ENCODE results near the gene FOXA2. TPM values are rescaled to one million over a fixed set of nuclear protein-coding genes. Genes with fewer than 3 reads are reported as not detected.
"Not testable (repeated sequence)": the region's sequence is repeated elsewhere in the genome, so short reads cannot be mapped to it uniquely, and the experiment has no call there.

FOXA2 gene
- 10 to 100 TPM; 15.4 to 37.0 TPM for total RNA-seq
- long read RNA-seq, transcript FOXA2-202 (2 exons, 2,422 nt): major isoform, 10 of 55 reads
- long read RNA-seq, partial matches to known transcripts: 44 of 55 reads
- long read RNA-seq, other reads (novel, unspliced or antisense): 1 of 55 reads

DNA sequence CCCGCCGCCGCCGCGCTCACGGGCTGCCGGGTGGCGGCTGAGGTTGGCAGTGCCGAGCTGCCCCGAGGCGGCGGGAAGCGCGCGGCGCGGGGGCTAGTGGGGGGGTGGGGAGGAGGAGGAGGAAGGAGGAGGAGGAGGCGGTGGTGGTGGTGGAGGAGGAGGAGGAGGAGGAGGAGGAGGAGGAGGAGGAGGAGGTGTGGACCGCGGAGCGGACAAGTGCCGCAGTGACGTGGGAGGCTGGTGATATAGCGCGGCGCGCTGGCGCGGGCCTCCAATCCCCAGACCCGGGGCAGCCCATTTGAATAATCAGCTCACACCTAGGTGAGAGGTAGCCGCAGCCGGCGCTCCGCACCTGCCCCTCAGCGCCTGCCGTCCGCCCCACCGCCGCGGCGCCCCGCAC, at the start of gene FOXA2:
Gene FOXA2 (minus strand): TSS at position 51 of the 400 bp plus-strand sequence. CDS start 294 bp downstream, outside the sequence.
- intact Hi-C loops (cut with DNase I, micrococcal nuclease): loop anchor here in 1 of 2 donors (10.0 kb wide), 1 partner anchor 240 kb away; no protein-coding TSS in a partner anchor
- peak; percentile 87 to 94 for DNase-seq
- ATAC-seq: peak; percentile 72

DNA sequence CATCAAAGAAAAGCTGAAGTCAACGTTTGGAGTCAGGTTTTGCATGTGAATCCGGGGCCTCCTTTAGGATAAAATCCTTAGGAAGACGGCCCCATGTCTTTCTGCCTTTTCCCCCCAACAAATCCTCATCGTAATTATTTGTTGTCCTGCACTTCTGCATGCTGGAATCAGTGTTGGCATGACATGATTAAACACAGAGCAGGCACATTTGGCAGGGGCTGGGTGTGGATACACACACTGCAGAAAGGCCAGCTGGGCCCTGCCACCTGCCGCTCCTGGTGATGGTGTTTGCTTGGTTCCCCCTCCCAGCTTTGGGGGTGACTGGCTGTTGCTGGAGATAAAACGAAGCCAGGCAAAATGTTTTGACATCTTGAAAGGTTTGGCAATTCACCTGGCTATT, 46.3 kb upstream of the FOXA2 start:
- no peak for DNase-seq
- ATAC-seq: no peak
- intact Hi-C loops (cut with DNase I, micrococcal nuclease): no loop called here

DNA sequence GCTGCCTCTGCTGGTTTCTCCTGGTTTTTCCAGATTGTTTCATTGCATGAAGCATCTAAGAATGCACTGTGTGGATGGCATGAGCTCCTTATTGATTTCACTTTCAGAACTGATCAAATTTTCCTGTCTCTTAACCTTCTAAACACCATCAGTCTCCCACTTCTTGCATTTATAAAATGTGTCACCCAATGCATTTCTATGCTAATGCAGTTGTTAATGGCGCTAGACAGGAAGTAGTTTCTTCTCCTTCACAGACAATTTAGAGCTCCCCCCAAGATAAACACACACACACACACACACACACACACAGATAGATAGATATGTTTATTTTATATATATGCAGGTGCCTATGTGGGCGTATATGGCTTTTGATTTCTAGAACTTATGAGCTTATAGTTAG, 45.6 kb upstream of the FOXA2 start:
- intact Hi-C loops (cut with DNase I, micrococcal nuclease): no loop called here
- no peak for ATAC-seq
- no peak for DNase-seq

DNA sequence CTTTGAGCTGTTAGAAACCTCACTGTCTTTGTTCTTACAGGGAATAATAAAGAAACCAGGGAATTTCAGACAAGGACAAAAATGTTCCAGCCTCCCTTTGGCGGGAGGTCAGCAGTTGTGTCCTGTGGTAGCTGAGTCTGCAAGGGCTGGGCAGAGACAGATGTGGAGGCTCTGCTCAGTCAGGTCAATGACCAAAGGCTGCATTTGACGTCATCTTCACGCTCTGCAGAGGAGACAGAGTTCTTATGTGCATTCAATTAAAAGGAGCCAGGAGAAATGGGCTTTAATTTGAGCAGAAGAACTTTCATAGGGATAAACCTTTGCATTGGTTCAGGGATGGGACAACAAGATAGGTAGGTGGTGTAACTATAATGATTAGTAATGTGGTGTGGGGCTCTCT, 45.1 kb upstream of the FOXA2 start:
- ATAC-seq: no peak
- no peak for DNase-seq
- intact Hi-C loops (cut with DNase I, micrococcal nuclease): no loop called here

DNA sequence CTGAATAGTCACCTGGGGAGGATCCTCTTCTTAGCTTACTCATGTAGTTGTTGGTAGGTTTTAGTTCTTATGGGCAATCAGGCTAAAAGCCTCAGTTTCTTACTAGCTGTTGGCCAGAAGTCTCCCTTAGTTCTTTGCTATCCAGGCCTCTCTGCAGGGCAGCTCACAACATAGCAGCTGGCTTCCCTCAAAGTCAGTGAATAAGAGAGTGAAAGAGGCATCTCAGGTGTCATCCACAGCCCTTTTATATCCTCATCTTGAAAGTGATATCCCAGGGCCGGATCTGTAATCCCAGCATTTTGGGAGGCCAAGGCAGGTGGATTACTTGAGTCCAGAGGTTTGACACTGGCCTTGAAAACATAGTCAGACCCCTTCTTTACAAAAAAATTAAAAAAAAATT, 42.1 kb upstream of the FOXA2 start:
- ATAC-seq: no peak
- no peak for DNase-seq
- intact Hi-C loops (cut with DNase I, micrococcal nuclease): no loop called here

DNA sequence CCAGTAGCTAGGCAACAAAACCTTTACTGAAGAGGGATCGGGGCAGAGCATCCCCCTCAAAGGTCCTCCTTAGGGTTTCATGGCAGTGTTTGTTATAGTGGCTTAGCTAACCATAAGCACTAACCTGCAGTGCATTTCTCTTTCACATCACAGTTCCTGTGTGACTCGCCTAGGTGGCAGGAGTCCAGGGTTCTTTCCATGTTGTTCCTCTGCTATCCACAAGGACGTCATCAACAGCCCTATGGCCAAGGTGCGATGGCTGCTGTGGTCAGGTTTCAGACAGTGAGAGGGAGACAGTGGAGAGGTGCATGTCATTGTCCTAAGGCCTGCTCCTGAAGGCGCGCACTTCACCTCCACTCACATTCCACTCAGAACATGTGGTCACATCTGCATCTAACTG, 38.8 kb upstream of the FOXA2 start:
- DNase-seq (no peak), ATAC-seq (no peak)
- intact Hi-C loops (cut with DNase I, micrococcal nuclease): no loop called here

DNA sequence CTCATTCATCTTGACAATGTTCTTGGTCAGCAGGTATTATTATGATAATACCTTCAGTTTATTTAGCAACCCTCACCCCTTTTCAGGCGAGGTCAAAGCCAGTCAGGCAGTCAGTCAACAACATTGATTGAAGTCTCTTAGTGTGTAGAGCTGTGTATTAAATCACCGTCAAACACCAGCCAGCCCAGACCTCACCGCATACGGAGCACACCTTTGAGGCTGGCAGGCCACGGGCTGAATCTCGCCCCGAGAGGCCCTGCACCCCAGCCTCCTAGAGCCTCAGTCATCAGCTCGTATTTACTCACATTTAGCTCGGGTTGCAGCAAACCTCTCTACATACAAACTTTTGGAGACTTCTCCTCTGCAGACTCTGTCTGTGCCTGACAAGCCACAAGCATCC, 36.0 kb upstream of the FOXA2 start:
- intact Hi-C loops (cut with DNase I, micrococcal nuclease): no loop called here
- ATAC-seq: no peak
- DNase-seq: no peak

DNA sequence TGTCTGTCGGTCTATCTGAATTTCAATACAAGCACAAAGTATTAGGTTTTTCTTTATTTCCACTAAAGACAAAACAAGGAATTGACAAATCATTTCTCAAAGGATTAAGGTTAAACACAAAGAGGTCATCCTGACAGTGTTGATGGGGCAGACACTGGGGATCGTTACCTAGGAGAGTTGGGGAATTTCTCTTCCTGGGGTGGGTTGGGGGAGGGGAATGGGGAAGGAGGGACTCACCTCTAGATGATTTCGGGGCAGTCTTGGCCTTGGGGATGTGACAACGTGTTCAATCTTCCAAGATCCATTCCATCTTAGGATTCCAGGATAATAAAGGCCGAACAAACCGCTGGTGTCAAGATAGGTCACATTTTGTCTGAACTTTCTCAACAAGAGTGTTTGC, 35.4 kb upstream of the FOXA2 start:
- no peak for DNase-seq
- ATAC-seq: no peak
- intact Hi-C loops (cut with DNase I, micrococcal nuclease): no loop called here

DNA sequence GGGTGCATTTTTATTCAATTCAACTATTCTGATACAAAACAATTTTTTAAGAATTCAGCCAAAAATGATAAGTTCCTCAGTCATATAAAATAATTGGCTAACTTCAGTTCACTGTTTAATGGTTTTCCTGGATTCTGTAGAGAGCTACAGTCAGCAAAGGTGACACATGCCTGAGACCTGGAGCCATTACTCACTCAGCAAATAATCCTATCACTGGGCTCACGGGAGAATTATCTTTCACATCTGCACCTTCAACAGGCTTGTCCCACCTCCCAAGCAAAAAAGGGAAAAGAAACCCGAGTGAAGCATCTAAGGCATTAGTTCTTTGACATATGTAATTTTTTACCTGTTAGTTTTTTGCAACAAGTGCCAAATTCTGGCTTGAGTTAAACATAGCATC, 34.9 kb upstream of the FOXA2 start:
- intact Hi-C loops (cut with DNase I, micrococcal nuclease): no loop called here
- DNase-seq (no peak), ATAC-seq (no peak)

DNA sequence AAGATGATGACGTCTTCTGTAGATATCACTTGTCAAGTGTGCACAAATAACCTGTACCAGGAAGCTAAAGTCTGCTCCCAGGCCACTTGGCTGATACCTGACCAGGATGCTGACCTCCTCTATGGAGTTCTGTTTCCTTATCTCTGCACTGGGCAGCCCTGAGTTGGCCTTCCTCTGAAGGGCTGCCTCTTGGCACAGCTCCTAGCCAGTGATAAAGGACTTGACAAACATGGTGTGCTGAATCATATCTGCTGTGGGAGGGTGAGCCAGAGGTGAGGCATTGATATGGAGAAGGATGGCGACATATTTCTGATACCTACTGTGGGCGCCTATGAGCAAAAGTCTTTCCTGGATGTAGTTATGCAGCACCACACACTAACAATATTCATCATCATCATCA, 32.8 kb upstream of the FOXA2 start:
- ATAC-seq (peak; percentile 71), DNase-seq (peak in 1 of 2 donors; percentile 25)
- intact Hi-C loops (cut with DNase I, micrococcal nuclease): no loop called here

DNA sequence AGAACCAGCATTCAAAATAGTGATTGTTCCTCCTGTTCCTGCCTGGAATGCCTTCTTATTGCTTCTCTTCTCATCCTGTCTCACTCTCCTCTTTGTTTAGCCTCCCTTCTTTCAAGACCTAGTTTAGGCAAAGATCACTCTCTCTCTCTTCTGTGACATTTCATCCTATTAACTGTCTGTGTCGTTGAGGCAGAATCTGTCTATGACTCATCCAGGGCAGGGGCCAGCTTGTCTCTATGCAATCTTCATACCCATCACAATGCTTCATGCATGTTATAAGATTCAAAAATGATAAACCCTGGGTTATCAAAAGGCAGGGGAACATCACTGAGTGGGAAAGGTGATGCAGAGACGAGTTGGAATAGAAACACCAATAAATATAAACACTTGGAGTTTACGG, 32.2 kb upstream of the FOXA2 start:
- ATAC-seq (no peak), DNase-seq (no peak)
- intact Hi-C loops (cut with DNase I, micrococcal nuclease): no loop called here

DNA sequence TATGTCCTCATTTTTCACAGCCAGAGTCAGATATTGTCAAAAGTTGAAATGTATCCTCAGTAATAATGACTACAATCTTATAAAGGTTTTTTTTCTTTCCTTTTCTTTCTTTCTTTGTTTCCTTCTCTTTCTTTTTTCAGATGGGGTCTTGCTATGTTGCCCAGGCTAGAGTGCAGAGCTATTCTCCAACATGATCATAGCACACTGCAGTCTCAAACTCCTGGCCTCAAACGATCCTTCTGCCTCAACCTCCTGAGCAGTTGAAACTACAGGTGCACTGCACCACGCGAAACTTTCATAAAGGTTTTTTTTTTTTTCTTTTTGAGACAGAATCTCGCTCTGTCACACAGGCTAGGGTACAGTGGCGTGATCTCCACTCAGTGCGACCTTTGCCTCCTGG, 31.1 kb upstream of the FOXA2 start:
- intact Hi-C loops (cut with DNase I, micrococcal nuclease): no loop called here
- DNase-seq: no peak
- no peak for ATAC-seq

DNA sequence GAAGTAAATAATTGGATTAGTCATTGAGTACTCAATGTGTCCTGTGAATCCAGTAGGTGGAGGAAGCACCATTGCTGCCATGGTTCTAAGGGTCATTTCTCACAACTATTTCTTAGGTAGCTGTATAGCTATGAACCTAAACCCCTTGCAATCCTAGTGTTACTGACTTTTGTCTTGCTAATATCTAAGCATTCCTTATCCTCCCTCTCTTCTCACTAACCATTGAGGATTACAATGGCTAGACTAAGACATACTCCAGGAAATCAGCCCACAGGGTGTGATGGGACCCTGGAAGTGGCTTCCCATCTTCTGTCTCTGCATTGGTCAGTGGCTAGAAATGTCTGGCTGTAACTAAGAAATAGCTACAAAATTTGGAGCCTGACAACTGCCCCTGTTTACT, 27.3 kb upstream of the FOXA2 start:
- no peak for DNase-seq
- no peak for ATAC-seq
- intact Hi-C loops (cut with DNase I, micrococcal nuclease): no loop called here

DNA sequence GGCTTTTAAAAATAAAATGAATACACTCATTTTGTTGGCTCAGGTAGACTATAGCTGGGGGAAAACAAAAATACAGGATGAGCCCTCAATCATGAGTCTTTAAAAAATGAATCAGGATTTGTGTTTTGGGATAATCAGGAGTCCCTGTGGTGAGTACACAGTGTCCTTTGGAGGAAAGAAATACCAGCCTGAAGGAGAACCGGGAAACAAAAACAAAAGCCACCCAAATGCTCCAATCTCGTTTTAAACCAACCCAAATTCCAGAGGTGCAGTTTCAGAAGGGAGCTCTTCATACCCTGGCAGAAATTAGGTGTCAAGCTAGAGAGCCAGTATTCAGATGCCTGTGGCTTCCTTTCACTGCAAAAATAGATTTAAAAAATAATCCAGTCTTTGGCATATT, 23.3 kb upstream of the FOXA2 start:
- no peak for DNase-seq
- no peak for ATAC-seq
- intact Hi-C loops (cut with DNase I, micrococcal nuclease): no loop called here

DNA sequence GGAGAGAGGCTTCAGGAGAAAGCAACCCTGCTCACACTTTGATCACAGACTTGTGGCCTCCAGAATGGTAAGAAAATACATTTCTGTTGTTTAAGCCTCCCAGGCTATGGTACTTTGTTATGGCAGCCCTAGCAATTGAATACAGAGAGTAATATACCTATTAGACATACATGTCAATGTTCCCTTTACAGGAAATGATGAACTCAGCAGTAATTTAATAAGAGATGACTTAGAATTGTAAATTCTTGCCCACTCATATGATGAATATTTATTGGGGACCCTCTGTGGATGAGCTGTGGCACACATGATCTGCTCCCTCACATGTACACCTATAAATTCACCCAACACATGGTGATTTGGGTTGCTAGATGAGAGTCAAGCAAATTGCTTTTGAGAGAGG, 20.4 kb upstream of the FOXA2 start:
- intact Hi-C loops (cut with DNase I, micrococcal nuclease): no loop called here
- DNase-seq (no peak), ATAC-seq (no peak)

DNA sequence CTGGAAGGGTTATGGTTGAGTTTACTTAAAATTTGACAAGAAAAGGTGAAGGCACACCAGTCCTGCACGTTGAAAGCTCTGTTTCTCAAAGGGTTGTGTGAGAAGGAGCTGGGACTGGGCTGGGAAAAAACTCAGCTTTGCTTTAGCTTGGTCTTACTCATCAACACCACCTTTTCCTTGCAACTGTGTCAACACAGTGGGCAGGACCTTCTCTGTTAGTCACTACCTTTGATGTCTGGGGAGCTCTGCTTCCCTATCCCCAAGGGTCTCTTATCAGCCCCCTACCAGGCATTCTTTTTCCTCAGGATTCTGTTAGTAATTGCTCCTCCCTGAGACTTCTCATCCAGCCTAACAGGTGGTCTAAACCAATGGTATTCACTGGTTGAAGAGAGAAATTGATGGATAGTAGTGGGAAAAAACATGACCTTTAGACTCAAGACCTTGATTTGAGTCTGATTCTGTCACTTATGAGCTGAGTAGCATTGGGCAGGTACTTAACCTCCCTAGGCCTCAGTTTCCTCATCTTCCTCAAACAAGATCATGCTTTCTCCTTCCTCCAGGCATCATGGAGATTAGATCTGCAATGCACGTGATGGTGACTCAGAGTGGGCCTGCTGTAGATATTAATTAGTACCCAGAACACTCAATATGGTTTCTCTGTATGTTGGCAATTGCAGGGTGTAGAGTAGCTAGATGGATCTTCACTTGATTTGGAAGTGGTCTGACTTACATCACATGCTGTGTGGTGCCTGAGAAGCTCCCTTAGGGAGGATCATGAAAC, 17.2 kb upstream of the FOXA2 start:
- ATAC-seq: no peak
- intact Hi-C loops (cut with DNase I, micrococcal nuclease): no loop called here
- DNase-seq: no peak

DNA sequence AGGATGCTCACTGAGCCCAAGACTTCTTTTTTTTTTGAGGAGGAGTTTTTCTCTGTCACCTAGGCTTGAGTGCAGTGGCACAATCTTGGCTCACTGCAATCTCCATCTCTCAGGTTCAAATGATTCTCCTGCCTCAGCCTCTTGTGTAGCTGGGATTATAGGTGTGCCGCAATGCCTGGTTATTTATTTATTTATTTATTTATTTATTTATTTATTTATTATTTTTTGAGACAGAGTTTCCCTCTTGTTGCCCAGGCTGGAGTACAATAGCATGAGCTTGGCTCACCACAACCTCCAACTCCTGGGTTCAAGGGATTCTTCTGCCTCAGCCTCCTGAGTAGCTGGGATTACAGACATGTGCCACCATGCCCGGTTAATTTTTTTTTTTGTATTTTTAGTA, 14.9 kb upstream of the FOXA2 start:
- intact Hi-C loops (cut with DNase I, micrococcal nuclease); ATAC-seq; DNase-seq: not testable (repeated sequence)

DNA sequence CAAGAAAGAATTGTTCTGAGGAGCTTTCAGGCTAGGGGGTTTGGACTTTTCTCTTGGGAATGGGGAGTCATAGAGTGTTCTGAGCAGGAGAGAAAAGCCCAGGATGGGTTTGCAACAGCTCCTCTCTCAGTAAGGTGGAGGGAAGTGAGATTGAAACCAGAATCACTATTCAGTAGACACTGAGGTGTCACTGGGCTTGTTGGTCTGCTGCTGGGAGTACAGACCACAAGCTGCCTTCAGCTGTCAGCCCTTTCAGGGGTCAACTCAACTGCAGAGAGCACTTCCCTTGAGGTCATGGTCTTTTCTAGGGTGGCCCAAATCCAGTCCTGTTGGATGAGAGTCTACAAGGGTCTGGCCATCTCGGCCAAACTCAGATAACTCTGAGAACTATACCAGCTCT, 12.9 kb upstream of the FOXA2 start:
- DNase-seq (no peak), ATAC-seq (no peak)
- intact Hi-C loops (cut with DNase I, micrococcal nuclease): no loop called here

DNA sequence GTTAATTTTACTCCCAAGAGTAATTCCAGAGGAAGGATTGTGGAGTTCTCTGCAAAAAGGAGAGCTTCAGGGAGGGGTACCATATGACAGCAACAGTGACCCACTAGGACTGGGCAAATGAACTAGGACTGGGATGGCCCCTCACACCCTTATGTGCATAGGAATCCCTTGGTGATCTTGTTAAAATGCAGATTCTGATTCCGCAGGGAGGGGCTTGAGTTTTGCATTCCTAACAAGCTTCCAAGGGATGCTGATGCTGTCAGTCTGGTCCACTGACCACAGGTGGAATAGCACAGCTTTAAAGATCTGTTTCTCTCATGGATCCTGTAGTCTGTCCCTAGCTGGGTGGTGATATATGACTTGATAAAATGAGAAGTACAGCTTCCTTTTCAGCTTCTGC, 6.3 kb upstream of the FOXA2 start:
- ATAC-seq (no peak), DNase-seq (no peak)
- intact Hi-C loops (cut with DNase I, micrococcal nuclease): no loop called here

DNA sequence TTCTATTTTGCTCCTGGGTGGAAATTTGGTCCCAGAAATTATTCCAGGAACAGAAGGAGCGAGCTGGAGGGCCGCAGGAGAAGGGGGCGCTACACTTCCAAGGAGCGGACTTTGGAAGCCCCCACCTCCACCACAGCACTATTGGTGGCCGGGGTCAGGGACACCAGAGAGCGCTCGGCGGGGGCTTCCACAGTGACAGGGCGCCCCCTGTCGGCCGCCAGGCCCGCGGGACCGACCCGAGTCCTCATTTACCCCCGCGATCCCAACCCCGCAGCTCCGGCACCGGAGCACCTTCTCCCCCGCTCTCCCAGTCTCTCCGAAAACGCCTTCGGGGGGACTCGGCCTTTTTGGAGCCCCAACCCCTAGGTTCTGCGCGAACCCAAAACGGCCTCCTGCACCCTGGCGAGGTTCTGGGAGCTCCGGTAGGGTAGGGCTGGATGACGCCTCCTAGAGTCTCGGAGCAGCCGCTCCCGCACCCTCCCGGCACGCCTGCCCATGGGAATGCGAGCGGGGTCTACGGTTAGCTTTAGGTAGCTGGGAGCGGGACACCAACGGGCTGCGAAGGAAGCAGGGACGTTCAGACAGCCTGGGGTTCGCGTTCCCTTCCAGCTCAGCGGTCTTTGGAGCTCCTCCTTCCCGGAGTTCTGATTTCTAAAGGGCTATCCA, 2.4 kb upstream of the FOXA2 start:
- DNase-seq: peak; percentile 47 to 82

More for the DNA sequence above, 2.4 kb upstream of the FOXA2 start:
- peak; percentile 18 for ATAC-seq
- intact Hi-C loops (cut with DNase I, micrococcal nuclease): loop anchor here in 1 of 2 donors (10.0 kb wide), 1 partner anchor 242 kb away; no protein-coding TSS in a partner anchor
